Psoas muscle (tissue), 8 donors: ENCODE results near the gene COL4A6. TPM values are rescaled to one million over a fixed set of nuclear protein-coding genes. Genes with fewer than 3 reads are reported as not detected.

Experiments
- ATAC-seq, 4 donors: fragments of 200-7000 bp; cut with Tn5 transposase; one replicate each; pipeline ENCODE4 v1.9.1; 2020; ENCODE audit warnings: moderate library complexity in 3 of 4, mild to moderate bottlenecking in 2 of 4
- DNase-seq, 2 donors: peaks; one replicate each; pipeline ENCODE4 v3.0.0-alpha.2; 2020
- H3K27ac ChIP-seq: fragments of 200-600 bp; one replicate; pipeline ENCODE4 v1.8.0; 2022
- H3K27me3 ChIP-seq, 3 donors: fragments of 200-600 bp in 1 of 3; one replicate each; pipeline versions ENCODE4 v1.6.1 to v1.8.0; 2013 to 2022; ENCODE audit warnings: low read length in 2 of 3, mild to moderate bottlenecking in 2 of 3, moderate library complexity in 1 of 3; ENCODE audit not compliant: insufficient read depth in 3 of 3
- H3K36me3 ChIP-seq, 2 donors: fragments of 200-600 bp in 1 of 2; one replicate each; pipeline versions ENCODE4 v1.6.1 to v1.8.0; 2013 to 2022; ENCODE audit warnings: low read depth in 1 of 2, mild to moderate bottlenecking in 1 of 2, moderate library complexity in 1 of 2; ENCODE audit not compliant: insufficient read depth in 1 of 2
- H3K4me1 ChIP-seq: fragments of 200-600 bp; one replicate; pipeline ENCODE4 v1.8.0; 2022
- H3K4me3 ChIP-seq: fragments of 200-600 bp; one replicate; pipeline ENCODE4 v1.8.0; 2022; ENCODE audit warnings: mild to moderate bottlenecking
- H3K9me3 ChIP-seq: fragments of 200-600 bp; one replicate; pipeline ENCODE4 v1.8.0; 2022
- CTCF ChIP-seq: fragments of 200-600 bp; IDR thresholded peaks from one replicate; pipeline ENCODE4 v1.8.0; 2022; ENCODE audit warnings: antibody characterized with exemption
- WGBS, 3 donors: extraction: QIAGEN DNeasy Blood & Tissue Kit; methylation state at CpG; one replicate each; pipeline versions ENCODE4 v1.1.6 to v1.1.7; 2013; 5-methylcytosine and 5-hydroxymethylcytosine counted together
- intact Hi-C, 2 donors: fragments of 100-400 bp; cut with DNase I; formaldehyde crosslinking; loops; one replicate each; pipeline versions ENCODE4 v1.11.0 to v1.14.2; 2022
- polyA plus RNA-seq, 3 donors: library from polyadenylated mRNA; stranded (reverse); fragments of 200-250 nt; gene quantifications; one replicate each; pipeline ENCODE4 v1.2.3, GENCODE V29; 2013
- total RNA-seq, 4 donors: library from RNA; stranded (reverse); fragmentation: NEBNext Ultra II Directional in 2 of 4; extraction: Animal tissue kit (Norgen Biotek cat#: 25700) in 2 of 4; gene quantifications; one replicate each; pipeline versions ENCODE4 v1.2.1 to v1.2.4, GENCODE V29; 2021 to 2023
- donor health status: healthy with polysubstance abuse.
- donor health status: DM: no; HTN: no; CAD: no; lungs with moderate emphysema.
- donor health status: Bipolar disorder and iron deficiency.
- donor health status: healthy.
- donor health status: DM: yes; HTN: yes; CAD: no.
- donor health status: DM: no; HTN: no; CAD: no.
- donor health status: DM: no; HTN: no; CAD: no.
- donor health status: DM: yes; HTN: yes; CAD: no.

Gene COL4A6
- total and polyA plus RNA-seq, 7 donors = 0.17 to 3.6 (median 0.68) TPM

GRCh38 chrX:108442901-108443464 lies 4.8 kb upstream of the COL4A6 start:
- Histone ChIP-seq H3K4me3 (peak overlapping the region; percentile 70), H3K36me3 (no peaks in the 10 kb centered on the region), H3K9me3 (no peaks in the 10 kb centered on the region), H3K27ac (no peak overlapping the region), H3K4me1 (no peaks in the 10 kb centered on the region), H3K27me3 (peaks cover 0 to 29% (median 0%) of the 10 kb centered on the region in 3 donors)
- DNase-seq (no peak), ATAC-seq (no peak)
- 40 to 59% (median 55%) methylated on average over 2 of the region's 2 CpGs for WGBS, 3 donors
- intact Hi-C loops = loop anchor here in 1 of 2 donors (10.0 kb wide), 1 partner anchor 1718 kb away; the partner anchor contains the start of gene RNF128
- no peak for TF ChIP-seq CTCF

GRCh38 chrX:108439961-108440696 lies 1.9 kb upstream of the COL4A6 start:
- DNase-seq = peak in 1 of 2 donors; percentile 49
- Histone ChIP-seq H3K9me3 (no peaks in the 10 kb centered on the region), H3K27ac (peak overlapping the region; percentile 75), H3K27me3 (peaks cover 0 to 40% (median 0%) of the 10 kb centered on the region in 3 donors), H3K4me1 (no peaks in the 10 kb centered on the region), H3K4me3 (peak overlapping the region; percentile 70), H3K36me3 (no peaks in the 10 kb centered on the region)
- intact Hi-C loops = loop anchor here in 1 of 2 donors (10.0 kb wide), 2 partner anchors 135 to 1715 kb away; partner anchors contain the start of gene RNF128
- peak; percentile 60 to 79 (median 67) for ATAC-seq
- 1 to 17% (median 2%) methylated on average over 20 to 25 of the region's 25 CpGs for WGBS, 3 donors
- no peak for TF ChIP-seq CTCF

- no peaks in the 10 kb centered on the region for H3K4me1 ChIP-seq
- H3K9me3 ChIP-seq = no peaks in the 10 kb centered on the region
- WGBS, 3 donors = 1 to 18% (median 2%) methylated on average over 13 of the region's 13 CpGs
- peaks cover 0 to 44% (median 0%) of the 10 kb centered on the region in 3 donors for H3K27me3 ChIP-seq
- no peak for TF ChIP-seq CTCF
- H3K4me3 ChIP-seq = peak within 1 kb of the TSS; percentile 70
- intact Hi-C loops = loop anchor here in 1 of 2 donors (10.0 kb wide), 1 partner anchor 135 kb away; no protein-coding TSS in a partner anchor
- H3K27ac ChIP-seq = peak within 1 kb of the TSS; percentile 75
- peak; percentile 31 to 61 for DNase-seq
- H3K36me3 ChIP-seq = no peaks in the 10 kb centered on the region
- peak; percentile 88 to 94 (median 92) for ATAC-seq
These were observed 1.3 kb upstream of the COL4A6 start, which contains the start of gene COL4A5 for GRCh38 chrX:108439426-108439942. COL4A5 (plus strand) TSS chrX:108439838; CDS start chrX:108440126, 288 bp downstream.

- no peak overlapping the region for H3K27ac ChIP-seq
- intact Hi-C loops = loop anchor here in 1 of 2 donors (10.0 kb wide), 1 partner anchor 133 kb away; no protein-coding TSS in a partner anchor
- ATAC-seq (no peak), DNase-seq (no peak)
- no peaks in the 10 kb centered on the region for H3K4me1 ChIP-seq
- no peak for TF ChIP-seq CTCF
- WGBS, 3 donors = 35 to 48% (median 35%) methylated on average over 11 to 20 of the region's 20 CpGs
- peak overlapping the region; percentile 70 for H3K4me3 ChIP-seq
- no peaks in the 10 kb centered on the region for H3K36me3 ChIP-seq
- H3K27me3 ChIP-seq = peaks cover 0 to 44% (median 0%) of the 10 kb centered on the region in 3 donors
- no peaks in the 10 kb centered on the region for H3K9me3 ChIP-seq
These were observed 693 bp downstream of the COL4A6 start for GRCh38 chrX:108437349-108438109.
